GM19324 (cell line): ENCODE measurements around the gene CCK.

Experiments used
- ATAC-seq: cut with Tn5 transposase; IDR thresholded peaks from one replicate; pipeline ENCODE4 v1.9.1; 2021; ENCODE audit warnings: mild to moderate bottlenecking, moderate library complexity; ENCODE audit not compliant: unreplicated experiment, low FRiP score

The CCK gene

GRCh38 chr3:42226470-42227425 lies 39.2 kb downstream of the CCK start:
- ATAC-seq, result no peak

- no peak for ATAC-seq
These were observed 40.3 kb downstream of the CCK start for GRCh38 chr3:42225486-42226363.

- no peak for ATAC-seq
These were observed 41.1 kb downstream of the CCK start for GRCh38 chr3:42224658-42225421.

- no peak for ATAC-seq
These were observed 41.8 kb downstream of the CCK start for GRCh38 chr3:42224178-42224577.

GRCh38 chr3:42222942-42223693 lies 42.9 kb downstream of the CCK start:
- ATAC-seq, result no peak

GRCh38 chr3:42220436-42221121 lies 45.4 kb downstream of the CCK start:
- ATAC-seq, result no peak

GRCh38 chr3:42216931-42217333 lies 49.1 kb downstream of the CCK start:
- ATAC-seq, result no peak

- ATAC-seq, result peak; percentile 59
These were observed 49.7 kb downstream of the CCK start for GRCh38 chr3:42216302-42216701.

- no peak for ATAC-seq
These were observed 51.3 kb downstream of the CCK start for GRCh38 chr3:42214565-42215283.

- no peak for ATAC-seq
These were observed 51.9 kb downstream of the CCK start for GRCh38 chr3:42214064-42214463.

- peak; percentile 56 for ATAC-seq
These were observed 52.6 kb downstream of the CCK start for GRCh38 chr3:42213417-42213816.

- ATAC-seq, result no peak
These were observed 55.3 kb downstream of the CCK start for GRCh38 chr3:42210726-42211125.

- no peak for ATAC-seq
These were observed 56.1 kb downstream of the CCK start for GRCh38 chr3:42209917-42210316.
